Measurements from ENCODE around the gene HRCT1. TPM values are rescaled to one million over a fixed set of nuclear protein-coding genes. Genes with fewer than 3 reads are reported as not detected.

The HRCT1 gene
- total and polyA plus RNA-seq, 9 donors: 0.48 to 8.1 (median 2.2) TPM; not detected in 1

DNA sequence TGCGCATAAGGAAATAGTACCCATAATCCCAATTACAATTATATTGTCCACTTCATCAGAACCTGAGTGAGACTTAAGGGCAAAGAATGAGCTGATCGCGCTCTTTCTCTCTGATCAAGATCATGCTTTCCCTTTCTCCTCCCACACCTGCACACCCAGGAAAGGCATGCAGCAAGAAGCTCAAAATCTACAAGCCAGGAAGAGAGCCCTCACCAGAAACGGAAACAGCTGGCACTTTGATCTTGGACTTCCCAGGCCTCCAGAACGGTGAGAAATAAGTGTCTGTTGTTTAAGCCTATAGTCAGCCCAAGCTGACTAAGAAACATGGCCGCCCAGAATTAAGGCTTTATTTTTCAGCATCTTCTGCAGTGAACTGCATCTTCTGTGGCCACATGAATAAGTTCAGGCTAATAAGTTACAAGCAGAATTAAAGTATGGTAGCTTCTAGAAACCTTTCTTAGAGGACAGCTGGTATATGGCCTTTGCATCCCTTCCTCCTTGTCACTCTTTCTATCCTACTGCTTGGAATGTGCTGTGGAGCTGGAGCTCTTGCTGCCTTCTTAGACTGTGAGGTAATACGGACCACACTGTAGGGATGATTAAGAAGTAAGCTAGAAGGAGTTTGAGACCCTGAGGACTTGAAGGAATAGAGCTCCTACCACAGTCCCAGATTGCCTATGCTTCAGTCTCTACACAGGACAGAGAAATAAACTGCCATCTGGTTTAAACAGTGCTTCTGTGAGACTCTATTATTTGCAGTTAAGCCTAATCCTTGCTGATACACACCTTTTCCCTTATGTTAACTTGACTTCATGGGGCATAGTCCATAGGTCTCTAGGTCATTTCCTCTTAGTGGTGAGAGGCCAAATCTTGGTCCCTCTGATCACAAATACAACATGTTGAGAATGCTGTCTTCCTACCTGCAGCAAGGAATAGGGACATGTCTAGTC, 34.7 kb downstream of the HRCT1 start:
- Histone ChIP-seq H3K4me1 (ENCODE audit: insufficient read depth) (peaks cover 3% of the 10 kb centered on the region), H3K27me3 (no peaks in the 10 kb centered on the region), H3K36me3 (no peaks in the 10 kb centered on the region), H3K9me3 (no peaks in the 10 kb centered on the region), H3K4me3 (no peak overlapping the region), H3K27ac (no peak overlapping the region)
- intact Hi-C loops (cut with DNase I): loop anchor here in 2 of 4 donors (5.0 to 10.0 kb wide), 2 partner anchors 33 to 146 kb away; partner anchors contain the start of genes HRCT1 (in 1 of the 2), NPR2 (in 1 of the 2) and SPAAR (in 1 of the 2)
- WGBS, 3 donors: 77 to 85% (median 78%) methylated on average over 7 of the region's 7 CpGs
- TF ChIP-seq CTCF (IDR thresholded peaks at IDR 0.05) (no peak), POLR2A (IDR thresholded peaks at IDR 0.05) (no peak), EP300 (IDR thresholded peaks at IDR 0.05) (no peak)
- DNase-seq: no peak

DNA sequence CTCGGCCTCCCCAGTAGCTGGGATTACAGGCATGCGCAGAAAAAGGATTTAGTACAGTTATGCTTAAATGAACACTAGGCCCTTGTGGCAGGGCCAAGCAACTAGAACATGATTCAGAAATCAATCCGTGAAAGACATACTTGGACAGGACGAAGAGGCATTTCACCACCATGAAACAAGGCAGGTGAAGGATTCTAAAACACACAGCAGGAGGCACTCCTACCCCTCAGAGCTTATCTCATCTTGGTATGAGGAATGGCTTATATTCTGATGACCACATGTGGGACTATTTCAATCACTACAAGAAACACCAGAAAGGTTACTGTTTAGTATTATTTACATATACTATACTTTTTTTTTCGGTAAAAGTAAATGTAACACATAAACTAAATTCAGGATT, 36.3 kb downstream of the HRCT1 start:
- intact Hi-C loops (cut with DNase I): loop anchor here in 2 of 4 donors (2.0 to 10.0 kb wide), 3 partner anchors 35 to 147 kb away; partner anchors contain the start of genes HRCT1 (in 2 of the 2), NPR2 (in 1 of the 2) and SPAAR (in 1 of the 2)
- WGBS, 3 donors: 79 to 87% (median 80%) methylated on average over 5 of the region's 5 CpGs
- H3K27me3 ChIP-seq: no peaks in the 10 kb centered on the region

DNA sequence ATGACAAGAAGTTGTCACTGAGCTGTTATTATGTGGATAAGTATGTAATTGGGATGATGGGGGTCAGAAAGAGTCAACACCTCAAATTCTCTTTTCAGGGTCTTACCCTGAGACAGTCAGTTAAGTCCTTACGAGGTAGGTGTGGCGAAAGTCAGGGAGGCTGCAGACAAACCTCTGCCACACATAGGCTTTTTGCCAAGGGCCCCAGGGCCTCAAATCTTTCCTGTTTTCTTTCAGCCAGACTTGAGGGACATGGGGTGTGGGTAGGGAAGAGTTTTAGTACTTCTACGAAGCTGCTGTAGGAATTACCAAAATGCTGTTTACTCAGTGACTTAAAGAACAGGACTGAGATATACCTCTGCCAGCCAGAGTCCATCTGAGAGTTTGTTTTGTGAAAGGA, 38.2 kb downstream of the HRCT1 start:
- Histone ChIP-seq H3K27ac (no peak overlapping the region), H3K36me3 (no peaks in the 10 kb centered on the region), H3K4me3 (no peak overlapping the region), H3K27me3 (no peaks in the 10 kb centered on the region), H3K4me1 (ENCODE audit: insufficient read depth) (peaks cover 3% of the 10 kb centered on the region), H3K9me3 (no peaks in the 10 kb centered on the region)
- 86 to 92% (median 91%) methylated on average over 3 of the region's 3 CpGs for WGBS, 3 donors
- DNase-seq: no peak
- intact Hi-C loops (cut with DNase I): loop anchor here in 2 of 4 donors (5.0 to 10.0 kb wide), 2 partner anchors 37 to 149 kb away; partner anchors contain the start of genes HRCT1 (in 1 of the 2), NPR2 (in 1 of the 2) and SPAAR (in 1 of the 2)
- TF ChIP-seq CTCF (IDR thresholded peaks at IDR 0.05): no peak
- no peak for TF ChIP-seq EP300 (IDR thresholded peaks at IDR 0.05)
- TF ChIP-seq POLR2A (IDR thresholded peaks at IDR 0.05): no peak

More for the DNA sequence above, 36.3 kb downstream of the HRCT1 start:
- TF ChIP-seq POLR2A (IDR thresholded peaks at IDR 0.05) (no peak), EP300 (IDR thresholded peaks at IDR 0.05) (no peak), CTCF (IDR thresholded peaks at IDR 0.05) (no peak)
- no peaks in the 10 kb centered on the region for H3K36me3 ChIP-seq
- H3K4me3 ChIP-seq: no peak overlapping the region
- H3K9me3 ChIP-seq: no peaks in the 10 kb centered on the region
- no peak for DNase-seq
- H3K4me1 ChIP-seq (ENCODE audit: insufficient read depth): peaks cover 3% of the 10 kb centered on the region
- H3K27ac ChIP-seq: no peak overlapping the region

GRCh38 chr9:35944841-35945240, 38.8 kb downstream of the HRCT1 start:
- intact Hi-C loops (cut with DNase I): loop anchor here (5.0 to 10.0 kb wide), 4 partner anchors 38 to 153 kb away; partner anchors contain the start of genes HRCT1 (in 2 of the 4), NPR2 (in 2 of the 4) and SPAAR (in 2 of the 4)
- 79 to 99% (median 94%) methylated on average over 3 of the region's 3 CpGs for WGBS, 3 donors

More at GRCh38 chr9:35944841-35945240, 38.8 kb downstream of the HRCT1 start:
- Histone ChIP-seq H3K36me3 (no peaks in the 10 kb centered on the region), H3K27ac (no peak overlapping the region), H3K9me3 (no peaks in the 10 kb centered on the region), H3K27me3 (no peaks in the 10 kb centered on the region), H3K4me3 (no peak overlapping the region), H3K4me1 (ENCODE audit: insufficient read depth) (peaks cover 3% of the 10 kb centered on the region)
- no peak for TF ChIP-seq POLR2A (IDR thresholded peaks at IDR 0.05)
- DNase-seq: no peak

All from ovary (tissue), 9 donors.